Neural cell (in vitro differentiated cells): ENCODE data around the gene FGD4. TPM values are rescaled to one million over a fixed set of nuclear protein-coding genes. Genes with fewer than 3 reads are reported as not detected.

ENCODE experiments used
- H2AFZ ChIP-seq: fragments of 200-600, 300-800 bp; sonication (generic), shearing (Covaris generic); 2 replicates; pipeline ENCODE4 v1.6.0; 2014; ENCODE audit warnings: low read depth, mild to moderate bottlenecking, antibody characterized with exemption, low read length, moderate library complexity
- H3F3A ChIP-seq: fragments of 200-600 bp; shearing (Covaris generic); 2 replicates; pipeline ENCODE4 v1.6.1; 2016; ENCODE audit warnings: mild to moderate bottlenecking, moderate library complexity, mixed read lengths, antibody characterized with exemption, low read length; ENCODE audit not compliant: insufficient read depth, poor library complexity, severe bottlenecking
- H3K27ac ChIP-seq: fragments of 200-600, 300-800 bp; sonication (generic), shearing (Covaris generic); 2 replicates; pipeline ENCODE4 v1.5.1; 2014; ENCODE audit warnings: mild to moderate bottlenecking, low read length, moderate library complexity
- H3K27me3 ChIP-seq: fragments of 300-800, 200-600 bp; sonication (generic), shearing (Covaris generic); 2 replicates; pipeline ENCODE4 v1.6.0; 2014; ENCODE audit warnings: mild to moderate bottlenecking, low read depth, low read length, moderate library complexity; ENCODE audit not compliant: insufficient read depth
- H3K36me3 ChIP-seq: fragments of 300-800, 200-600 bp; sonication (generic), shearing (Covaris generic); 2 replicates; pipeline ENCODE4 v1.5.1; 2014; ENCODE audit warnings: mild to moderate bottlenecking, antibody characterized with exemption, low read length, moderate library complexity; ENCODE audit not compliant: insufficient read depth
- H3K4me2 ChIP-seq: fragments of 300-800, 200-600 bp; sonication (generic), shearing (Covaris generic); 2 replicates; pipeline ENCODE4 v1.6.0; 2014; ENCODE audit warnings: mild to moderate bottlenecking, low read length
- H3K4me3 ChIP-seq: fragments of 300-800, 200-600 bp; sonication (generic), shearing (Covaris generic); 2 replicates; pipeline ENCODE4 v1.5.1; 2014; ENCODE audit warnings: mild to moderate bottlenecking, low read length, moderate library complexity
- H3K79me2 ChIP-seq: fragments of 200-600 bp; shearing (Covaris generic); replicated peaks from 2 replicates; pipeline ENCODE4 v1.6.0; 2014; ENCODE audit warnings: mild to moderate bottlenecking, low read length, moderate library complexity; ENCODE audit not compliant: insufficient read depth
- H3K9ac ChIP-seq: fragments of 300-800, 200-600 bp; sonication (generic), shearing (Covaris generic); 2 replicates; pipeline ENCODE4 v1.6.1; 2016; ENCODE audit warnings: mild to moderate bottlenecking, low read length, mixed read lengths
- H3K9me2 ChIP-seq: fragments of 200-600 bp; shearing (Covaris generic); 2 replicates; pipeline ENCODE4 v1.6.1; 2016; ENCODE audit warnings: mild to moderate bottlenecking, low read length, mixed read lengths; ENCODE audit not compliant: insufficient read depth
- H3K9me3 ChIP-seq: fragments of 200-600, 300-800 bp; sonication (generic), shearing (Covaris generic); 2 replicates; pipeline ENCODE4 v1.6.1; 2016; ENCODE audit warnings: mild to moderate bottlenecking, mixed run types, low read length, moderate library complexity, mixed read lengths
- H4K20me1 ChIP-seq: fragments of 200-600 bp; shearing (Covaris generic); 2 replicates; pipeline ENCODE4 v1.6.1; 2016; ENCODE audit warnings: mild to moderate bottlenecking, mixed run types; ENCODE audit not compliant: insufficient read depth
- EP300 ChIP-seq: fragments of 450-650 bp; conservative IDR thresholded peaks from 2 replicates; pipeline ENCODE4 v1.6.1; 2014; ENCODE audit warnings: antibody characterized with exemption, mild to moderate bottlenecking, moderate library complexity; ENCODE audit not compliant: poor library complexity, severe bottlenecking
- EZH2 ChIP-seq: fragments of 200-600, 300-800 bp; shearing (Covaris generic), sonication (generic); IDR thresholded peaks from 2 replicates; pipeline ENCODE4 v1.6.1; 2014; ENCODE audit warnings: antibody characterized with exemption, low read length, borderline replicate concordance, mild to moderate bottlenecking; ENCODE audit not compliant: insufficient read depth, poor library complexity, severe bottlenecking
- MXI1 ChIP-seq: fragments of 450-650 bp; conservative IDR thresholded peaks from 2 replicates; pipeline ENCODE4 v1.6.1; 2014; ENCODE audit warnings: antibody characterized with exemption, mild to moderate bottlenecking; ENCODE audit not compliant: poor library complexity, severe bottlenecking
- POLR2AphosphoS5 ChIP-seq: IDR thresholded peaks from 2 replicates; pipeline ENCODE4 v1.6.1; 2012
- RAD21 ChIP-seq: fragments of 450-650 bp; conservative IDR thresholded peaks from 2 replicates; pipeline ENCODE4 v1.6.1; 2014; ENCODE audit warnings: antibody characterized with exemption, mild to moderate bottlenecking, moderate library complexity
- SMC3 ChIP-seq: fragments of 450-650 bp; conservative IDR thresholded peaks from 2 replicates; pipeline ENCODE4 v1.6.1; 2014; ENCODE audit warnings: antibody characterized with exemption, mild to moderate bottlenecking, moderate library complexity; ENCODE audit not compliant: poor library complexity
- TAF1 ChIP-seq: IDR thresholded peaks from 2 replicates; pipeline ENCODE4 v1.6.1; 2012; ENCODE audit warnings: low read depth
- polyA plus RNA-seq: library from polyadenylated mRNA; depleted of rRNA; stranded (reverse); fragments of >200 nt; gene quantifications from 2 replicates; pipeline ENCODE4 v1.2.3, GENCODE V29; 2014
- TF ChIP-seq, protein P1 (sequence below): fragments of 450-650 bp; IDR thresholded peaks from 2 replicates; pipeline ENCODE4 v1.5.1; 2014; ENCODE audit warnings: antibody characterized with exemption, mild to moderate bottlenecking, moderate library complexity; ENCODE audit not compliant: poor library complexity, severe bottlenecking
- TF ChIP-seq, protein P2 (sequence below): IDR thresholded peaks from 2 replicates; pipeline ENCODE4 v1.6.1; 2012; ENCODE audit warnings: borderline replicate concordance

The FGD4 gene
- polyA plus RNA-seq, 1 donor from 2014 or later = 24.4 TPM

DNA sequence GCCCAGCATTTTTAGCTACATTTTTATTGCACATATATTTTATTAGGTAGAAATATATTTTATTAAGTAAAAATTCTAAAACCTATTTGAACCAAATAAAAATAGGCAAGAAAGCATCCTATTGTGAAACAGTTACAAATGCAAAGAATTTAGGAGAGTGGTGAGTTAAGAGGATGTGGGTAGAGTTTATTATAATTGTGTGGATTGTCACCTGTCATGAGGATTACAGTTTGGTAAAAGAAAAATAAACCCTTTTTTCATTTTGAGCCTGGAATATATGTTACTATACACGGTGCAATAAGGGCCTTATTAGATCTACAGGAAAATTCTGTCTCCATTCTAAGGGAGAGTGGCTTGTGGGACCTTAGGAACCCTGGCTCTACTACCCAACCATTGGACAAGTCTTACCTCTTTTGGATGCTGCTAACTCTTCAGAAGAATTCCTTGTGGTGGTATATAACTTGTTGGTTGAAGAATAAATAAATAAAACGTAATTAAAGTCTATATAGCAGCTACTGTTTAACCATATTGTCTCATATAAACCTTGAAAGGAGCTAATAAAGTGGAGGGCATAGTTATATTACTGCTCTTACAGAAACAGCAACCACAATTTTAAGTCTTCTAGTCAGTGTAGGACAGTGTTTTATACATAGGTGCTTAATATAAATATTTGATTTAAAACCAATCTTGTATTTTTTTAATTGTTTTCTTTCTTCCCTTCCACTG lies 67.8 kb downstream of the FGD4 start:
- H2AFZ ChIP-seq = no peak overlapping the region
- no peaks in the 10 kb centered on the region for H3F3A ChIP-seq
- no peaks in the 10 kb centered on the region for H3K36me3 ChIP-seq
- no peak overlapping the region for H3K9ac ChIP-seq
- no peaks in the 10 kb centered on the region for H3K27me3 ChIP-seq
- H3K4me3 ChIP-seq = no peak overlapping the region
- H3K9me3 ChIP-seq = no peaks in the 10 kb centered on the region
- H3K9me2 ChIP-seq = no peaks in the 10 kb centered on the region
- H3K4me2 ChIP-seq = no peak overlapping the region
- H3K27ac ChIP-seq = no peak overlapping the region
- TF ChIP-seq POLR2AphosphoS5 (no peak), SMC3 (no peak), RAD21 (no peak), MXI1 (no peak), TAF1 (no peak), EZH2 (no peak), EP300 (no peak)
- TF ChIP-seq, protein P1, sequence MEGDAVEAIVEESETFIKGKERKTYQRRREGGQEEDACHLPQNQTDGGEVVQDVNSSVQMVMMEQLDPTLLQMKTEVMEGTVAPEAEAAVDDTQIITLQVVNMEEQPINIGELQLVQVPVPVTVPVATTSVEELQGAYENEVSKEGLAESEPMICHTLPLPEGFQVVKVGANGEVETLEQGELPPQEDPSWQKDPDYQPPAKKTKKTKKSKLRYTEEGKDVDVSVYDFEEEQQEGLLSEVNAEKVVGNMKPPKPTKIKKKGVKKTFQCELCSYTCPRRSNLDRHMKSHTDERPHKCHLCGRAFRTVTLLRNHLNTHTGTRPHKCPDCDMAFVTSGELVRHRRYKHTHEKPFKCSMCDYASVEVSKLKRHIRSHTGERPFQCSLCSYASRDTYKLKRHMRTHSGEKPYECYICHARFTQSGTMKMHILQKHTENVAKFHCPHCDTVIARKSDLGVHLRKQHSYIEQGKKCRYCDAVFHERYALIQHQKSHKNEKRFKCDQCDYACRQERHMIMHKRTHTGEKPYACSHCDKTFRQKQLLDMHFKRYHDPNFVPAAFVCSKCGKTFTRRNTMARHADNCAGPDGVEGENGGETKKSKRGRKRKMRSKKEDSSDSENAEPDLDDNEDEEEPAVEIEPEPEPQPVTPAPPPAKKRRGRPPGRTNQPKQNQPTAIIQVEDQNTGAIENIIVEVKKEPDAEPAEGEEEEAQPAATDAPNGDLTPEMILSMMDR = no peak
- TF ChIP-seq, protein P2, sequence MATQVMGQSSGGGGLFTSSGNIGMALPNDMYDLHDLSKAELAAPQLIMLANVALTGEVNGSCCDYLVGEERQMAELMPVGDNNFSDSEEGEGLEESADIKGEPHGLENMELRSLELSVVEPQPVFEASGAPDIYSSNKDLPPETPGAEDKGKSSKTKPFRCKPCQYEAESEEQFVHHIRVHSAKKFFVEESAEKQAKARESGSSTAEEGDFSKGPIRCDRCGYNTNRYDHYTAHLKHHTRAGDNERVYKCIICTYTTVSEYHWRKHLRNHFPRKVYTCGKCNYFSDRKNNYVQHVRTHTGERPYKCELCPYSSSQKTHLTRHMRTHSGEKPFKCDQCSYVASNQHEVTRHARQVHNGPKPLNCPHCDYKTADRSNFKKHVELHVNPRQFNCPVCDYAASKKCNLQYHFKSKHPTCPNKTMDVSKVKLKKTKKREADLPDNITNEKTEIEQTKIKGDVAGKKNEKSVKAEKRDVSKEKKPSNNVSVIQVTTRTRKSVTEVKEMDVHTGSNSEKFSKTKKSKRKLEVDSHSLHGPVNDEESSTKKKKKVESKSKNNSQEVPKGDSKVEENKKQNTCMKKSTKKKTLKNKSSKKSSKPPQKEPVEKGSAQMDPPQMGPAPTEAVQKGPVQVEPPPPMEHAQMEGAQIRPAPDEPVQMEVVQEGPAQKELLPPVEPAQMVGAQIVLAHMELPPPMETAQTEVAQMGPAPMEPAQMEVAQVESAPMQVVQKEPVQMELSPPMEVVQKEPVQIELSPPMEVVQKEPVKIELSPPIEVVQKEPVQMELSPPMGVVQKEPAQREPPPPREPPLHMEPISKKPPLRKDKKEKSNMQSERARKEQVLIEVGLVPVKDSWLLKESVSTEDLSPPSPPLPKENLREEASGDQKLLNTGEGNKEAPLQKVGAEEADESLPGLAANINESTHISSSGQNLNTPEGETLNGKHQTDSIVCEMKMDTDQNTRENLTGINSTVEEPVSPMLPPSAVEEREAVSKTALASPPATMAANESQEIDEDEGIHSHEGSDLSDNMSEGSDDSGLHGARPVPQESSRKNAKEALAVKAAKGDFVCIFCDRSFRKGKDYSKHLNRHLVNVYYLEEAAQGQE = no peak
- H3K79me2 ChIP-seq = no peaks in the 10 kb centered on the region
- no peaks in the 10 kb centered on the region for H4K20me1 ChIP-seq

DNA sequence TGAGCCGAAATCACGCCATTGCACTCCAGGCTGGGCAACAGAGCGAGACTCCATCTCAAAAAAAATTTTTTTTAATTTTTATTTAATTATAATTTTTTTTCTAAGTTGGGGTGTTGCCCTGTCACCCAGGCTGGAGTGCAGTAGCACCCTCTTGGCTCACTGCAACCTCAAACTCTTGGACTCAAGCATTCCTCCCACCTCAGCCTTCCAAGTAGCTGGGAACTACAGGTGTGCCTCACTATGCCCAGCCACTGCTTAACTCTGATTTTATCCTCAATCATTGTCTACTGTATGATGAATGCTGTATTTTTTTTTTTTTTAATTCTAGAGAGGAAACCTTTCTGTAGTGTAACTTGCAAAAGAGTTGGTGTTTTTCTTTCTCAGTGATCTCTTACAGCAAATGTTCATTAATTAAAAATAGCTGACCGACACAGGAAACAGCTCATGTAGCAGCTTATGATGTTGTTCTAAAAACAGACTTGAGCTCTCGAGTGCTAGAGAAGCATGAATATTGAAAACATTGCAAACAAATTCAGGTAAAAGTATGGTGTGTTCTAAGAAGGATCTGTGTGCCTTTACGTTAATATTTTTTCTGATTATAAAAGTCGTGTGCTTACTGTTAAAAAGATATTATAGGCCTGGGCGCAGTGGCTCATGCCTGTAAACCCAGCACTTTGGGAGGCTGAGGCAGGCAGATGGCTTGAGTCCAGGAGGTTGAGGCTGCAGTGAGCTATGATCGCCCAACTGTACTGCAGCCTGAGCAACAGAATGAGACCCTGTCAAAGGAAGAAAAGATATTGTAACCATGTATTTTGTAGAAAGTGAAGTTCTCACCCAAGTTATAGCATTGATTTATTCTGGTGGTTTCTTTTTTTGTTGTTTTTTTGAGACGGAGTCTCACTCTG lies 68.9 kb downstream of the FGD4 start:
- Histone ChIP-seq H3K36me3 (no peaks in the 10 kb centered on the region), H3K27ac (no peak overlapping the region), H2AFZ (no peak overlapping the region), H4K20me1 (no peaks in the 10 kb centered on the region), H3K4me2 (no peak overlapping the region), H3K9ac (no peak overlapping the region), H3K9me3 (no peaks in the 10 kb centered on the region), H3K9me2 (no peaks in the 10 kb centered on the region), H3K27me3 (no peaks in the 10 kb centered on the region), H3K4me3 (no peak overlapping the region), H3K79me2 (no peaks in the 10 kb centered on the region), H3F3A (no peaks in the 10 kb centered on the region)
- TF ChIP-seq EZH2 (no peak), MXI1 (no peak), RAD21 (no peak), EP300 (no peak), POLR2AphosphoS5 (no peak), SMC3 (no peak), TAF1 (no peak)
- TF ChIP-seq, protein P1 = no peak
- TF ChIP-seq, protein P2 = no peak
